Epithelial cell of esophagus (primary cell): ENCODE data around the gene NFATC1.

Source experiments
- DNase-seq: peaks from one replicate; pipeline ENCODE4 v3.0.0; 2010; ENCODE audit warnings: low read depth
- H3K4me3 ChIP-seq: 2 replicates; pipeline ENCODE4 v1.5.1; 2011; ENCODE audit warnings: mild to moderate bottlenecking, low read length, control low read depth
- TF ChIP-seq, protein P1 (sequence below): IDR thresholded peaks from 2 replicates; pipeline ENCODE4 v1.5.1; 2011; ENCODE audit warnings: low read depth, mild to moderate bottlenecking, low read length, control low read depth, inconsistent platforms; ENCODE audit not compliant: insufficient read depth; ENCODE audit errors: missing control alignments

NFATC1 gene

DNA sequence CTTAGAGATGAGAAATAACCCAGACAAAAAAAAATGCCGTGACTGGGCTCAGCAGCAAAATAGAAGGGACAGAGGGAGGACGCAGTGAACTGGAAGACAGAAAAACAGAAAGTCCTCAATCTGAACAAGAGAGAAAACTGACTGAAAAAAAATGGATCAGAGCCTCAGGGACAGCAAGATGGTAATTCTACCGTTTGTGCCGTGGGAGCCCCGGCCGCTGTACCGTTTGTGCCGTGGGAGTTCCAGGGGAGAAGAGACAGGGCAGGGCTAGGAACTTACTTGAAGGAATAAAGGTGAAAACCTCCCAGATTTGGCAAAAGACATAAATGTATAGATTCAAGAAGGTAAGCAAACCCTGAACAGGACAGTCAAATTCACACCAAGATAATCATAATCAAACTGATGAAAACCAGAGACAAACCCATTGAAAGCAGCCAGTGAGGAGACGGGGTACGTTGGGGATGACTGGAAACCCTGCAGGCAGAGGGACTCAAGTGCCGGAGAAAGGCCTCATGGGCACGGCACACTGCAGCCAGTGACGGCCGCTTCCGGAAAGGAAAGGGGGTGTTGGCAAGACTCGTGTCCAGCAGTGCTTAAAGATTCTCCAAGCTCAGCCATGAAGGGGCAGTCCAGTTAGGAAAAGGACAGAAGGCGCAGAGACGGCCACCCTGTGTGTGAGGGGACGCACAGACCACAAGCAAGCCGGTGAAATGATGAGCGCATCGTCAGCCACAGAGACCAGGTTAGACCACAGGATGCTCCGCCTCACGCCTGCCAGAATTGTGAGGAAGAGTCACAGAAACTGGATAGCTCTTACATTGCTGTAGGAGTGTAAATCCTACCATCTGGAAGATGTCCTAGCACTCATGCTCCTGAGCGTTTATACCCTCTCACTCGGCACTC, 40.0 kb upstream of the NFATC1 start:
- no peak for DNase-seq
- no peak overlapping the region for H3K4me3 ChIP-seq
- TF ChIP-seq, protein P1, sequence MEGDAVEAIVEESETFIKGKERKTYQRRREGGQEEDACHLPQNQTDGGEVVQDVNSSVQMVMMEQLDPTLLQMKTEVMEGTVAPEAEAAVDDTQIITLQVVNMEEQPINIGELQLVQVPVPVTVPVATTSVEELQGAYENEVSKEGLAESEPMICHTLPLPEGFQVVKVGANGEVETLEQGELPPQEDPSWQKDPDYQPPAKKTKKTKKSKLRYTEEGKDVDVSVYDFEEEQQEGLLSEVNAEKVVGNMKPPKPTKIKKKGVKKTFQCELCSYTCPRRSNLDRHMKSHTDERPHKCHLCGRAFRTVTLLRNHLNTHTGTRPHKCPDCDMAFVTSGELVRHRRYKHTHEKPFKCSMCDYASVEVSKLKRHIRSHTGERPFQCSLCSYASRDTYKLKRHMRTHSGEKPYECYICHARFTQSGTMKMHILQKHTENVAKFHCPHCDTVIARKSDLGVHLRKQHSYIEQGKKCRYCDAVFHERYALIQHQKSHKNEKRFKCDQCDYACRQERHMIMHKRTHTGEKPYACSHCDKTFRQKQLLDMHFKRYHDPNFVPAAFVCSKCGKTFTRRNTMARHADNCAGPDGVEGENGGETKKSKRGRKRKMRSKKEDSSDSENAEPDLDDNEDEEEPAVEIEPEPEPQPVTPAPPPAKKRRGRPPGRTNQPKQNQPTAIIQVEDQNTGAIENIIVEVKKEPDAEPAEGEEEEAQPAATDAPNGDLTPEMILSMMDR, result no peak

DNA sequence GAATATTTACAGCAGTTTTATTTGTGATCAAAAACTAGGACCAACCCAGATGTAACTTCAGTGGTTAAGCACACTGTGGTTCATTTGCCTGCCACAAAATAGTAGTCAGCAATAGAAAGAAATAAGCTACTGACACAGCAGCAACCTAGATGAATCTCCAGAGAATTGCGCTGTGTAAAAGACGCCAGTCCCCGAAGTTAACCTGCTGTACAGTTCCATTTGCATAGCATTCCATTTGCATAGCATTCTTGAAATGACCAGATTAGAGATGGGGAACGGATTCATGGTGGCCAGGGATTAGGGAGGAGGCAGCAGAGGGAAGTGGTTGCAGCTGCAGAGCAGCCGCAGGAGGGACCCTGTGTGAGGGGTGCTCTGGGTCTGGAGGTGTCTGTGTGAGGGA, 39.3 kb upstream of the NFATC1 start:
- DNase-seq, result no peak
- TF ChIP-seq, protein P1, result no peak
- H3K4me3 ChIP-seq, result no peak overlapping the region

DNA sequence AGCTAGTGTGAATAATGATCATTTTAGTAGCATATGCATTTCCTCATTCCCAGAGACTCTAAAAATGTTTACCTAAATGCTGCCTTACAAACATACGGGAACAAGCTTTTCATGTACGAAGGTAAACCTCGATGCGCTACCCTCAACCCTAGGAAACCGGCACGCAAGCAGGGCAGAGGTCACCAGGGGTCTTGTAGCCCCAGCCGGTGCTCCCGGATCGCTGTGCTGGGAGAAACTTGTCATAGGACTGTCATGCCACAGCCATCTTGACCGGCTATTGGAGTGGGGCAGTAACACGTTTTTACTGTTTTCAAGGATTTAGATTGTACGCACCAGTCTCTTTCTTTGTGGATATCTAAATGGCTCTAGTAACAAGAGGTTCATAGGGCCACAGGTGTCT, 34.8 kb upstream of the NFATC1 start:
- TF ChIP-seq, protein P1, result no peak
- no peak for DNase-seq

DNA sequence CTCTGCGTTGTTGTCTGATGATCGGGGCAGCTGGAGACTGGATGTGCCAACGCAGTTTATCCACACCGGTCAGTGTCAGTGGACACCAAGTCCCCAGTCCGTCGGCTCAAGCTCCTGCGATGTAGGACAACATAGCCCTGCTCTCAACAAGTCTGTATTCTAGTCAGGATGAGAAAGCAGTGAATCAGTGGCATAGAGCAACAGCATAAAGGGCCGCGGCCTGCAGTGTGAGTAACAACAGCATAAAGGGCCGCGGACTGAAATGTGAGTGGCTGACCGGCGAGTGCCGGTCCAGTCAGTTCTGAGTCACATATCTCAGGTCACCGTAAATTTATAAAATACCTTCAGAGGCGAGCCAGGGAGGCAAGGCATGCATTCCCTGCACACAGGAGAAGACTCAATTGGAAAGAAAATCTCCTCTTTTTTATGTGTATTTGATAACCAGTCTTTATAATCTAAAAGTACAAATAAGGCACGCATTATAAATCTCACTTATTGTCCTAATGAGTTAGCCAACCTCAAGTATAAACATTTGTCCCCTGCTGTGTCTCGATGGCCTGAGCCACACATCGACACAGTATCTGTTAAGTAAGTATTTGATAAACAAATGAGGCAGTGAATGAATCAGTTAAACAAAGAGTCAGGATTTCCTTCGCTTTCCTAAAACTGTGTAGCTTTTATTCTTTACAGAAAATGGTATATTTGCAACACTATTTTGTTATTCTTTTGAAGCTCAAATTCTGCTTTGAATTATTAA, 33.8 kb upstream of the NFATC1 start:
- TF ChIP-seq, protein P1, result no peak
- H3K4me3 ChIP-seq, result no peak overlapping the region
- peak; percentile 24 for DNase-seq

More for the DNA sequence above, 34.8 kb upstream of the NFATC1 start:
- no peak overlapping the region for H3K4me3 ChIP-seq

DNA sequence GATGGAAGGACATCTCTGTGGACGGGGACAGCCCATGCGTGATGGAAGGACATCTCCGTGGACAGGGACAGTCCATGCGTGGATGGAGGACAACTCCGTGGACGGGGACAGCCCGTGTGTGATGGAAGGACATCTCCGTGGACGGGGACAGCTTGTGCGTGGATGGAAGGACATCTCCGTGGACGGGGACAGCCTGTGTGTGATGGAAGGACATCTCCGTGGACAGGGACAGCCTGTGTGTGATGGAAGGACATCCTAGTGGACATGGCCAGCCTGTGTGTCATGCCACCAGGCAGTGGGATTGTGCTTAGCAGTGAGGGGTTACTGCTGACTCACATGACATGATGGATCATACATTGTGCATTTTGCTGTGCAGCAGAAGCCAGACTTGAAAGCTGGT, 30.0 kb upstream of the NFATC1 start:
- TF ChIP-seq, protein P1, result no peak
- DNase-seq, result no peak
- no peak overlapping the region for H3K4me3 ChIP-seq

DNA sequence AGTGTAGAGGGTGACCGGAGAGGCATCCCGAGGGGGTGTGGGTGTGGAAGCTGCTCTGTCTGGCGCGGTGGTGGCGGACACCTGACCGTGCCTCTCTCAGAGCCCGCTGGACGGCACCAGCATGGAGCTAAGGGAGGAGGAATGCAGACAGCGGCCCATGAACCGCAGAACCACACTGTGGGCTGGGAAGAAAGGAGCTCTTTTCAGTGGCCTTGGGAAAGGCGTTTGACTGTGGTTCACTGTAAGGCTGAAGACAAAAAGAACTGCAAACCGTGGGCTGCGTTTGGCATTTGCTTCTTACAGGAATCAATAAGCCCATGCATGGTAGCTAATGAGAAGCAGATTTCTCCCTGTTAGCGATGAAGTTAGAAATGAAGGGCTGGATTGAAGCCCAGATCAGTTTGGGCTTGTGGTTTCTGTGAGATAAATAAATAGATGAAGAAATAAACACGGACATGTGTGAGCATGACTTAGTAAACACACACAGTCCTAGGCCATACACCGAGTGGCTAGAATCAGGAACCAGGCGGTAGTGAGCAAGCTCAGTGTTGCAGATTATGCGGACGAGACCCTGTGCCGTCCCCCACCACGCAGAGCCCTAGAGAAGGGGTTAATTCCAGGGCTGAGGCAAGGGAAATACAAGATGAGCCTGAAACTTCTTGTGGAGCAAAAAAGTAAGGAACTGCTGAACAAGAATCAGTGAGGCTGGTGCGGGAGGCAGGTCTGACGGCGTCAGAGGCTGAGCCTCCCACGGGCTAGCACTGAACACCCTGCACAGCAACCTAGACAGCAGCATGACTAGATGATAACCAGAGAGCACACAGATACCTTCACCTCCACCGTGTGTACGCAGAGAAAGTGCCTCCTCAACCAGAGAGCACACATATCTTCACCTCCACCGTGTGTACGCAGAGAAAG, 29.3 kb upstream of the NFATC1 start:
- TF ChIP-seq, protein P1, result no peak
- no peak overlapping the region for H3K4me3 ChIP-seq
- no peak for DNase-seq
